Endothelial cell (in vitro differentiated cells): ENCODE data around the gene GIMAP1. TPM values are rescaled to one million over a fixed set of nuclear protein-coding genes. Genes with fewer than 3 reads are reported as not detected.

Experiments
- DNase-seq: peaks from one replicate; pipeline ENCODE4 v3.0.0; 2021; ENCODE audit warnings: low spot score
- H3K27ac Mint-ChIP-seq: one replicate; pipeline ENCODE4 v1.8.0; 2021; ENCODE audit warnings: mixed read lengths, inconsistent platforms; ENCODE audit not compliant: unreplicated experiment
- H3K27me3 Mint-ChIP-seq: one replicate; pipeline ENCODE4 v1.8.0; 2021; ENCODE audit warnings: mild to moderate bottlenecking, moderate library complexity, mixed read lengths, inconsistent platforms; ENCODE audit not compliant: unreplicated experiment
- H3K36me3 Mint-ChIP-seq: one replicate; pipeline ENCODE4 v1.8.0; 2021; ENCODE audit warnings: mild to moderate bottlenecking, low read depth, mixed read lengths, inconsistent platforms; ENCODE audit not compliant: unreplicated experiment
- H3K4me1 Mint-ChIP-seq: one replicate; pipeline ENCODE4 v1.8.0; 2021; ENCODE audit warnings: mild to moderate bottlenecking, mixed read lengths, inconsistent platforms; ENCODE audit not compliant: unreplicated experiment
- H3K4me3 Mint-ChIP-seq: one replicate; pipeline ENCODE4 v1.8.0; 2021; ENCODE audit warnings: mild to moderate bottlenecking, mixed read lengths, inconsistent platforms; ENCODE audit not compliant: unreplicated experiment
- H3K9me3 Mint-ChIP-seq: one replicate; pipeline ENCODE4 v1.8.0; 2021; ENCODE audit warnings: mixed read lengths, inconsistent platforms; ENCODE audit not compliant: unreplicated experiment
- CTCF ChIP-seq: fragments of 200-600 bp; sonication (generic); IDR thresholded peaks from one replicate; pipeline ENCODE4 v1.5.0; 2021; ENCODE audit warnings: antibody characterized with exemption; ENCODE audit not compliant: unreplicated experiment
- total RNA-seq: library from RNA; stranded (reverse); fragmentation: NEBNext Ultra II Directional; extraction: Animal tissue kit (Norgen Biotek cat#: 25700); gene quantifications from one replicate; pipeline ENCODE4 v1.2.1, GENCODE V29; 2021; ENCODE audit not compliant: unreplicated experiment

Gene GIMAP1
- total RNA-seq, 1 donor from 2014 or later: 3.6 TPM

- Mint-ChIP-seq H3K9me3 (no peaks in the 10 kb centered on the region), H3K4me3 (no peak overlapping the region), H3K4me1 (peaks cover 1% of the 10 kb centered on the region), H3K27ac (no peak overlapping the region), H3K27me3 (no peaks in the 10 kb centered on the region), H3K36me3 (no peaks in the 10 kb centered on the region)
- no peak for DNase-seq
- TF ChIP-seq CTCF: no peak
Measured at GRCh38 chr7:150769768-150770167, 53.4 kb downstream of the GIMAP1 start.

Other genes starting within 250 kb of the GIMAP1 start
- 2.2 TPM for gene GIMAP7, start 201.7 kb upstream of the GIMAP1 start, total RNA-seq
- gene GIMAP4, start 149.2 kb upstream of the GIMAP1 start, total RNA-seq: 6.4 TPM
- gene GIMAP6, start 84.2 kb upstream of the GIMAP1 start, total RNA-seq: 47.7 TPM
- gene GIMAP2, start 30.9 kb upstream of the GIMAP1 start, total RNA-seq: 1.9 TPM
- gene GIMAP5, start 20.8 kb downstream of the GIMAP1 start, total RNA-seq: 220 TPM
- gene TMEM176B, start 83.8 kb downstream of the GIMAP1 start, total RNA-seq: 1.4 TPM
- gene TMEM176A, start 84.2 kb downstream of the GIMAP1 start, total RNA-seq: 1.3 TPM
- 0.41 TPM for gene AOC1, start 135.9 kb downstream of the GIMAP1 start, total RNA-seq